ENCODE data around the gene NAT16.
"Not testable (repeated sequence)": the region's sequence is repeated elsewhere in the genome, so short reads cannot be mapped to it uniquely, and the experiment has no call there.

Gene NAT16

GRCh38 chr7:101123703-101124068 is 56.4 kb downstream of the NAT16 start:
- H3K4me1 ChIP-seq (ENCODE audit: low read depth, poor library complexity, severe bottlenecking): peaks cover 17% of the 10 kb centered on the region
- no peak for TF ChIP-seq CTCF (conservative IDR thresholded peaks at IDR 0.05; ENCODE audit: low read depth, low read length)
- no peak overlapping the region for H3K9ac ChIP-seq
- H3K27ac ChIP-seq: no peak overlapping the region
- H4K20me1 ChIP-seq (ENCODE audit: insufficient read depth): 0 out of 2 replicates have a peak, but pooled peaks cover 4% of the 10 kb centered on the region
- peaks cover 100% of the 10 kb centered on the region for H3K27me3 ChIP-seq (ENCODE audit: insufficient read depth, low read depth)
- H3K79me2 ChIP-seq (ENCODE audit: insufficient read depth, low read depth): no peaks in the 10 kb centered on the region
- no peak overlapping the region for H2AFZ ChIP-seq (ENCODE audit: low read depth)
- H3K36me3 ChIP-seq (ENCODE audit: insufficient read depth): no peaks in the 10 kb centered on the region
- H3K4me2 ChIP-seq: no peak overlapping the region
- no peak overlapping the region for H3K4me3 ChIP-seq (IDR thresholded peaks at IDR 0.05; ENCODE audit: insufficient read depth, low read depth, low read length)

- no peak overlapping the region for H3K4me2 ChIP-seq
- no peak overlapping the region for H3K4me3 ChIP-seq (IDR thresholded peaks at IDR 0.05; ENCODE audit: insufficient read depth, low read depth, low read length)
- no peak for TF ChIP-seq CTCF (conservative IDR thresholded peaks at IDR 0.05; ENCODE audit: low read depth, low read length)
- H3K27ac ChIP-seq: no peak overlapping the region
- no peaks in the 10 kb centered on the region for H3K79me2 ChIP-seq (ENCODE audit: insufficient read depth, low read depth)
- peaks cover 100% of the 10 kb centered on the region for H3K27me3 ChIP-seq (ENCODE audit: insufficient read depth, low read depth)
- H3K36me3 ChIP-seq (ENCODE audit: insufficient read depth): no peaks in the 10 kb centered on the region
- H3K9ac ChIP-seq: no peak overlapping the region
- H4K20me1 ChIP-seq (ENCODE audit: insufficient read depth): 0 out of 2 replicates have a peak, but pooled peaks cover 4% of the 10 kb centered on the region
- H3K4me1 ChIP-seq (ENCODE audit: low read depth, poor library complexity, severe bottlenecking): peaks cover 12% of the 10 kb centered on the region
- H2AFZ ChIP-seq (ENCODE audit: low read depth): no peak overlapping the region
Observed at GRCh38 chr7:101122933-101123702, 57.0 kb downstream of the NAT16 start.

DNA sequence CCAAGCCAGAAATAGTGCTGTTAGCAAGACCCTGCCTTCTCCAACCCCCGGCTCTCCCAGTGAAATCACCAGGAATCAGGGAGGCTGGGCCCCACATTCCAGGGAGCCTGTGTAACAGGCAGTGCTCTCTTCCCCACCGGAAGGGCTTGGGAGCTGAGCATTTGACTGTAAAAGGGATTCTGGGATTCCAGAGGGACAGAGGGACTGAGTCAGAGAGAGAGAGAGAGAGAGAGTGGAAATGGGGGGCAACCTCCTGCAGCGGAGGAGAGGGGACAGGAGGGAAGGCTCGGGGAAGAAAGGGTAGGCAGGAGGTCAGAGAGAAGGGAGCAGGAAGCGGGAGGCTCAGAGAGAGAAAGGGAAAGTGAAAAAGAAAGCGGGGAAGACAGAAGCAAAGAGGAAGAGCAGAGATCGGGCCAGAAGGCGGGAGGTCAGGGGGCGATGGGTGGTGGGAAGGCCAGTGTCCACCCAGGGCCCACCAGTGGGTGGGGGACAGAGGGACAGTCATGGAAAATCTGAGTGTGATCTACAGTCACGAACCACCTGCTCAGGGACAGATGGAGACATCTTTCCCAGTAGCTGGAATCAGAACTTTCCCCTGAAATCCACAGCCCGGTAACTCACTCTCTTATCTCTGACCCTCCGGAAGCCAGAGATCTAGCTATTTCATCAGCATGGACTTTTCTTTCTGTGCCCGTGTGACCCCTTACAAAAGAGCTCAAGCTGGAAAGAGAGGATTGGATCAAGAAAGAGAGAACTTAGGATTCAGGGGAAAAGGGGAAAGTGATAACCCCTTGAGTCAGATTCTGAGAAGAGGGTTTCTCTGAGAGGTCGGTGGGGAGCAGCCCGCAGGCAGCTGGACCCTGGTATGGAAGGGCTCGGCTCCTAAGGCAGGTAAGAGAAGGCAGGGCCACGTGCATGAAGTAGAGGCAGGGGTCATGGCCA is 57.8 kb downstream of the NAT16 start:
- no peak overlapping the region for H3K27ac ChIP-seq
- TF ChIP-seq CTCF (conservative IDR thresholded peaks at IDR 0.05; ENCODE audit: low read depth, low read length): no peak
- no peak overlapping the region for H2AFZ ChIP-seq (ENCODE audit: low read depth)
- no peaks in the 10 kb centered on the region for H4K20me1 ChIP-seq (ENCODE audit: insufficient read depth)
- no peak overlapping the region for H3K4me2 ChIP-seq
- peaks cover 99% of the 10 kb centered on the region for H3K27me3 ChIP-seq (ENCODE audit: insufficient read depth, low read depth)
- no peak overlapping the region for H3K9ac ChIP-seq
- no peaks in the 10 kb centered on the region for H3K79me2 ChIP-seq (ENCODE audit: insufficient read depth, low read depth)
- H3K4me3 ChIP-seq (IDR thresholded peaks at IDR 0.05; ENCODE audit: insufficient read depth, low read depth, low read length): no peak overlapping the region
- H3K4me1 ChIP-seq (ENCODE audit: low read depth, poor library complexity, severe bottlenecking): peaks cover 8% of the 10 kb centered on the region
- no peaks in the 10 kb centered on the region for H3K36me3 ChIP-seq (ENCODE audit: insufficient read depth)

- not testable (repeated sequence) for H3K9ac ChIP-seq; H4K20me1 ChIP-seq (ENCODE audit: insufficient read depth); H2AFZ ChIP-seq (ENCODE audit: low read depth); H3K4me3 ChIP-seq (IDR thresholded peaks at IDR 0.05; ENCODE audit: insufficient read depth, low read depth, low read length); H3K4me2 ChIP-seq; H3K36me3 ChIP-seq (ENCODE audit: insufficient read depth); H3K27ac ChIP-seq; H3K4me1 ChIP-seq (ENCODE audit: low read depth, poor library complexity, severe bottlenecking); H3K79me2 ChIP-seq (ENCODE audit: insufficient read depth, low read depth)
- peaks cover 99% of the 10 kb centered on the region for H3K27me3 ChIP-seq (ENCODE audit: insufficient read depth, low read depth)
Observed at GRCh38 chr7:101121631-101121990, 58.5 kb downstream of the NAT16 start.
